Activated T-helper 1 cell treated with anti-CD3 and anti-CD28 coated beads, Interleukin-12 subunit alpha, Interleukin-12 subunit beta, Interleukin-2, Interleukin-4 antibody, amounts not matched to agents 30 ng/mL and 10 ng/mL and 1 ng/mL, durations not matched to agents 14 hours and 24 hours and 36 hours (primary cell): ENCODE results near the gene SMG6. TPM values are rescaled to one million over a fixed set of nuclear protein-coding genes. Genes with fewer than 3 reads are reported as not detected.

Experiments
- DNase-seq: peaks from one replicate; pipeline ENCODE4 v3.0.0; 2021; ENCODE audit warnings: low spot score
- H3K27ac Mint-ChIP-seq: one replicate; pipeline ENCODE4 v1.8.0; 2021; ENCODE audit warnings: mild to moderate bottlenecking, mixed read lengths
- H3K27me3 Mint-ChIP-seq: one replicate; pipeline ENCODE4 v1.8.0; 2022; ENCODE audit warnings: mild to moderate bottlenecking, moderate library complexity, mixed read lengths; ENCODE audit not compliant: insufficient read depth
- H3K36me3 Mint-ChIP-seq: one replicate; pipeline ENCODE4 v1.8.0; 2021; ENCODE audit warnings: low read depth, mixed read lengths
- H3K4me1 Mint-ChIP-seq: one replicate; pipeline ENCODE4 v1.8.0; 2021; ENCODE audit warnings: low read depth, mixed read lengths
- H3K4me3 Mint-ChIP-seq: one replicate; pipeline ENCODE4 v1.8.0; 2021; ENCODE audit warnings: mild to moderate bottlenecking, moderate library complexity, mixed read lengths
- H3K9me3 Mint-ChIP-seq: one replicate; pipeline ENCODE4 v1.8.0; 2021; ENCODE audit warnings: mixed read lengths
- intact Hi-C: fragments of 100-400 bp; cut with micrococcal nuclease; formaldehyde crosslinking; loops from one replicate; pipeline ENCODE4 v1.15.1; 2024
- total RNA-seq: library from RNA; stranded (reverse); gene quantifications from 2 replicates; pipeline ENCODE4 v1.2.3, GENCODE V29; 2022

Gene SMG6
- total RNA-seq = 35.3 and 39.5 TPM in 2 replicates

DNA sequence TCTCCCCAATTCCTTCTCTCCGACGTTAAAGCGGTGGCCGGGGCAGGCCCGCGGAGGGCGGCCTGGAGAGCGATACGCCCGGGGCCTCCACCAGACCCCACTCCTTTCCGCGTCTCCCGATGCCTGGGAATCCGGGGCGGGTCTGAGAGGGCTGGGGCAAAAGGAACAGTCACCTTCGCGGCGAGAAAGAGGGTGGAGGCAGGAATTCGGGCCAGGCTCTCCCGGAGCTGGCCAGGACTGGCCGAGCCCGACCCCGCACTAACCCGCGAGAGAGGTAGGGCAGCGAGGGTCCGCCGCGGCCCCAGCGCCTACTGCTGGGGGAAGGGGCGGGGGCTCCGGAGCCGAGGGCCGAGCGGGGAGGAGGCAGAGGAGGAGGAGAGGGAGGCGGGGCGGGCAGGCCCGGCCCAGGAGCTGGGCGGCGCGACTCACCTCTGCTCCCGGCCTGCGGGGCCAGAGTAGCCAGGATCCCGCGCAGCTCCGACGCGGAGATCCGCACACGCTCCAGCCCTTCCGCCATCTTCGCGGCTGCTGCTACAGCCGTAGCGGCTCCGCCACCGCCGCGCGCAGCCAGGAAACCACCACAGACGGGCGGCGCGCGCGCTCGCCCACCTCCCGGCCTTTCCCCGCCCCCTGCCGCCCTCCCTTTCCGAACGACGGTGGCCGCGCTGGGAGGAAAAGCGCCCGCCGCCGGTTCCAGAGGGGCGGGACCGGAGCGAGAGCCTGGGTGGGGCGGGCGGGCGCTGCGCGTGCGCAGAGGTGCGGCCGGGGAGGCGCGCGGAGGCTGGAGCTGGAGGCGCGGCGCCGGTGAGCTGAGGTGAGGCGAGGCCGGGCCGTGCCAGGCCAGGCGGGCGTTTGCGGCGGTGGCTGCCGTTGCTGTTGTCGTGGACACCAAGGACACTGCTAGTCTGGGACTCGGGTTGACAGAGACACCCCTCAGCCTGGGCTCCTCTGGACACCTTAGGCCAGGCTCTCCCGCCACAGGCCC lies at the start of gene SMG6, which contains the start of gene SRR:
Gene SMG6 (minus strand): TSS at position 582 of the 985 bp plus-strand sequence. CDS start 65 bp downstream, at position 517.
Gene SRR (plus strand): TSS at position 747 of the 985 bp plus-strand sequence. CDS start 11,611 bp downstream, outside the sequence.
- Mint-ChIP-seq H3K27me3 (no peaks in the 10 kb centered on the region), H3K4me3 (peak within 1 kb of the TSS; percentile 92), H3K4me1 (peaks cover 46% of the 10 kb centered on the region), H3K36me3 (peaks cover 23% of the 10 kb centered on the region), H3K9me3 (no peaks in the 10 kb centered on the region), H3K27ac (peak within 1 kb of the TSS; percentile 85)
- intact Hi-C loops = loop anchor here (1.0 kb wide), 5 partner anchors 33 to 586 kb away; partner anchors contain the start of genes MNT and TSR1
- peak; percentile 88 for DNase-seq

GRCh38 chr17:2351269-2351668 lies 47.7 kb upstream of the SMG6 start:
- no peak for DNase-seq
- Mint-ChIP-seq H3K36me3 (no peaks in the 10 kb centered on the region), H3K27me3 (peaks cover 2% of the 10 kb centered on the region), H3K9me3 (no peaks in the 10 kb centered on the region), H3K4me3 (no peak overlapping the region), H3K4me1 (peaks cover 19% of the 10 kb centered on the region), H3K27ac (no peak overlapping the region)
- intact Hi-C loops = loop anchor here (5.0 to 10.0 kb wide), 2 partner anchors 299 to 446 kb away; no protein-coding TSS in a partner anchor

GRCh38 chr17:2347805-2348685 lies 44.5 kb upstream of the SMG6 start:
- Mint-ChIP-seq H3K4me3 (no peak overlapping the region), H3K9me3 (no peaks in the 10 kb centered on the region), H3K36me3 (peaks cover 5% of the 10 kb centered on the region), H3K4me1 (peaks cover 3% of the 10 kb centered on the region), H3K27me3 (peaks cover 2% of the 10 kb centered on the region), H3K27ac (no peak overlapping the region)
- no peak for DNase-seq
- intact Hi-C loops = no loop called here

- H3K36me3 Mint-ChIP-seq = peaks cover 7% of the 10 kb centered on the region
Observed at GRCh38 chr17:2346475-2346874, 42.9 kb upstream of the SMG6 start.

GRCh38 chr17:2344528-2344927 lies 40.9 kb upstream of the SMG6 start:
- no peak for DNase-seq
- peaks cover 9% of the 10 kb centered on the region for H3K36me3 Mint-ChIP-seq
- H3K27ac Mint-ChIP-seq = no peak overlapping the region
- no peak overlapping the region for H3K4me3 Mint-ChIP-seq
- no peaks in the 10 kb centered on the region for H3K9me3 Mint-ChIP-seq
- intact Hi-C loops = no loop called here
- no peaks in the 10 kb centered on the region for H3K27me3 Mint-ChIP-seq
- H3K4me1 Mint-ChIP-seq = no peaks in the 10 kb centered on the region

More at GRCh38 chr17:2346475-2346874, 42.9 kb upstream of the SMG6 start:
- DNase-seq = no peak
- intact Hi-C loops = no loop called here
- Mint-ChIP-seq H3K4me3 (no peak overlapping the region), H3K9me3 (no peaks in the 10 kb centered on the region), H3K27ac (no peak overlapping the region), H3K4me1 (no peaks in the 10 kb centered on the region), H3K27me3 (peaks cover 2% of the 10 kb centered on the region)

GRCh38 chr17:2343421-2343820 lies 39.8 kb upstream of the SMG6 start:
- Mint-ChIP-seq H3K27ac (no peak overlapping the region), H3K4me3 (no peak overlapping the region), H3K9me3 (no peaks in the 10 kb centered on the region), H3K36me3 (peaks cover 9% of the 10 kb centered on the region), H3K4me1 (peaks cover 2% of the 10 kb centered on the region), H3K27me3 (no peaks in the 10 kb centered on the region)
- DNase-seq = no peak
- intact Hi-C loops = no loop called here

GRCh38 chr17:2338315-2338657 lies 34.7 kb upstream of the SMG6 start:
- intact Hi-C loops = loop anchor here (5.0 to 10.0 kb wide), 3 partner anchors 79 to 973 kb away; partner anchors contain the start of gene PAFAH1B1
- peak overlapping the region; percentile 68 for H3K27ac Mint-ChIP-seq
- peaks cover 5% of the 10 kb centered on the region for H3K4me1 Mint-ChIP-seq
- no peaks in the 10 kb centered on the region for H3K9me3 Mint-ChIP-seq
- H3K27me3 Mint-ChIP-seq = no peaks in the 10 kb centered on the region
- peak overlapping the region; percentile 87 for H3K4me3 Mint-ChIP-seq
- peaks cover 7% of the 10 kb centered on the region for H3K36me3 Mint-ChIP-seq
- no peak for DNase-seq

GRCh38 chr17:2337544-2338314 lies 34.1 kb upstream of the SMG6 start:
- Mint-ChIP-seq H3K36me3 (peaks cover 7% of the 10 kb centered on the region), H3K9me3 (no peaks in the 10 kb centered on the region), H3K4me3 (peak overlapping the region; percentile 87), H3K27ac (peak overlapping the region; percentile 68), H3K4me1 (peaks cover 5% of the 10 kb centered on the region), H3K27me3 (no peaks in the 10 kb centered on the region)
- intact Hi-C loops = loop anchor here (2.0 to 10.0 kb wide), 6 partner anchors 55 to 973 kb away; partner anchors contain the start of genes METTL16 and PAFAH1B1
- DNase-seq = peak; percentile 51

DNA sequence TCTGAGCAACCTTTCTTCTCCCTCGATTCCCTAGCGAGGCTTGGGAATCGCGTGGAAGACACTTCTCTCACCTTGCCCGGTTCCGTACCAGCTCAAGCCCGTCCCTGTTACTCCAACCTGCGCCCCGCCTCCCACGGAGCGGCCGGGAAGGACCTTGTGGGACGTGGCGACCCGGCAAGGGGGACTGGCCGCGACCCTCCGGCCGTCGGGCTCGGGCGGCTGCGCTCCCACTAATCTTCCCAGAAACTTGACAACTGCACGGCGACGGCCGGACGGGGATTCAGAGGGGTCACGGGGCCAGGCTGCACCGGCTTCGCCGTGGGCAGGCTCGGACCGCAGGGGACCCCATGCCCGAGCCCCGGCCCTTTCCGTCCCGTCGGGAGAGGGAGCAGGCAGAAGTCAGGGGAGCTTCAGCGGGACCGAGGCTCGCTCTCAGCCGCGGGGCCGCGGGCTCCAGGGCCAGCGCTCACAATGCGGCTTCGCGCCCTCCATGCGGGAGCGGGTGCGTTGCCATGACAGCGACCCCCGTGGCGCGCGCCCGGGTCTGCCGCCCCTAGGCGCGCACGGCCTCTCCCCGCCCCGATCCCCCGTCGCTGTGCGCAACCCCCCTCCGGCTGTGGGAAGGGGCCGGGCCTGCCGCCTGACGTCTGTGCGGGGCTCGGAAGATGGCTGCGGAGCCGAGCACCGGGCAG lies 33.4 kb upstream of the SMG6 start, which contains the start of gene SGSM2:
Gene SGSM2 (plus strand): TSS at position 650 of the 692 bp plus-strand sequence. CDS start 188 bp downstream, outside the sequence.
- no peaks in the 10 kb centered on the region for H3K9me3 Mint-ChIP-seq
- intact Hi-C loops = loop anchor here (1.0 to 10.0 kb wide), 12 partner anchors 16 to 972 kb away; partner anchors contain the start of genes METTL16, MNT, PAFAH1B1 and PRPF8
- peaks cover 7% of the 10 kb centered on the region for H3K36me3 Mint-ChIP-seq
- peak within 1 kb of the TSS; percentile 94 for H3K27ac Mint-ChIP-seq
- peak; percentile 57 for DNase-seq
- H3K27me3 Mint-ChIP-seq = no peaks in the 10 kb centered on the region
- peaks cover 5% of the 10 kb centered on the region for H3K4me1 Mint-ChIP-seq
- H3K4me3 Mint-ChIP-seq = peak within 1 kb of the TSS; percentile 87

GRCh38 chr17:2336215-2336851 lies 32.7 kb upstream of the SMG6 start, which contains the start of gene TSR1:
Gene TSR1, minus strand, starts transcription at chr17:2336457. Its CDS starts 30 bp downstream, at chr17:2336427.
- Mint-ChIP-seq H3K9me3 (no peaks in the 10 kb centered on the region), H3K4me1 (peaks cover 5% of the 10 kb centered on the region), H3K27ac (peak within 1 kb of the TSS; percentile 94), H3K4me3 (no peak within 1 kb of the TSS), H3K27me3 (no peaks in the 10 kb centered on the region), H3K36me3 (peaks cover 4% of the 10 kb centered on the region)
- peak; percentile 86 for DNase-seq
- intact Hi-C loops = loop anchor here (1.0 to 10.0 kb wide), 12 partner anchors 17 to 972 kb away; partner anchors contain the start of genes METTL16, MNT, PAFAH1B1 and PRPF8
